Ammon's horn (tissue), 1 donor: ENCODE measurements around the gene NLGN4Y.

Experiments used
- DNase-seq: peaks from one replicate; pipeline ENCODE4 v3.0.0-alpha.2; 2016; ENCODE audit warnings: low spot score

Gene NLGN4Y

DNA sequence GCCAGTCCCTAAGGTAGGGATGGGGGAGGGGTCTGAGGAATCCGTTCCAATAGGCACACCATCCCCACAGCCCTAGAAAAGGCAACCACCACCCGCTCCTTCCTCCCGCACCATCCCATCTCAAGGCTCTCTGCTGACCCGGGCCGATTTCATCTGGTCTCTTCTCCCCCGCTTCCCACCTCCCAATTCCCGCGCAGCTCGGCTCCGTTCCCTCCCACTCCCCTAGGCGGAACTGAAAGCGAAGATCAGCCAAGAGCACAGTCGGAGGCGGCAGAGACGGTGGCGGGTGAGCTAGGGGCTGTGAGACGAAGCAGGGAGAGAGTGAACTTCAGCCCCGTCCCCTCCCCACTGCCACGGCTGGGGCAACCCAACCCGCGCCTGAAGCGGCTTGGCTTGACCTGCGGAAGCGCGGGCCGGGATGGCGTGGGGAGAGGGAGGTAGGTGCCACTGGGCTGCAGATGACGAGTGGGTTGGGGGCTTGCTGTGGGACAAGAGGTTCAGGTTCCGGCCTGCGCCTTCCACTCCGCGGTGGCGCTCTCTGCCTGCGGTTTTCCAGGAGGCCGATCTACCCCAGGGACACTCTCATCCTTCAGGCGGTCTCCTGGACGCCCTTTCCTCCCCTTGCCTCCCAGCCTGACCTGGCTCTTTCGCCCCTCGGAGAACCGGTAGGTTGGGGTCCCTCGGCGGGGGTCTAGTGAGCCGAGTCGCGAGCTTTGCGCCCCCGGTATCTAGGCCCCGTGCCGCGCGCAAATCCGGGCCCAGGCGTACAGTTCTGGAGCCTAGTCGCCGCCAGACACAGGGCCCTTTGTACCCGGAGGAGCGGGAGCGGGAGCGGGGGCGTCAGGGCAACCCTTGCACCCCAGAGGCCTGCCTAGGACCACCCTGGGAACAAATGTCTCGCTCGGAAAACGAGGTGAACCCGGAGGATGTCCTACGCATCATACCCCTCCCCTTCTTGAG is at the start of gene NLGN4Y:
Gene NLGN4Y, plus strand, starts transcription at position 258 of the 960 bp plus-strand sequence. CDS start 97,591 bp downstream, outside the sequence.
- DNase-seq: peak; percentile 58

DNA sequence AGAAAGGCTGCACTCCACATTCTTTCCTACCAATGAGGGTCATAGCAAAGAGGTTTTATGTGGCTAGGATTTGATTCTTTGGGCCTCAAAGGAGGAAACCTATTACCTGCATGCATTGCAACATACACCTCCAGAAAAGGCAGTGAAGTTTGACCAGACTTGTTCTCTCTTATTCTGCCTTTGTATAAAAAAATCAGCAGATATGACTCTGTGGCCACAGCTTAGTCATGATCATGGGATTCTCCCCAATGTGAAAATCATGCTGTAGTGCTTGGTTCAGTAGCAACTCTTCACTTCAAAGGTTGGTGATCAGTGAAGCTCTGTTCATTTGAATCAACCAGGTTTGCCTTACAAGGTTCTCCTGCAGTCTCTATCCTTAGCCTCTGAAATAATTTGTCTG is 38.4 kb upstream of the NLGN4Y start:
- no peak for DNase-seq

DNA sequence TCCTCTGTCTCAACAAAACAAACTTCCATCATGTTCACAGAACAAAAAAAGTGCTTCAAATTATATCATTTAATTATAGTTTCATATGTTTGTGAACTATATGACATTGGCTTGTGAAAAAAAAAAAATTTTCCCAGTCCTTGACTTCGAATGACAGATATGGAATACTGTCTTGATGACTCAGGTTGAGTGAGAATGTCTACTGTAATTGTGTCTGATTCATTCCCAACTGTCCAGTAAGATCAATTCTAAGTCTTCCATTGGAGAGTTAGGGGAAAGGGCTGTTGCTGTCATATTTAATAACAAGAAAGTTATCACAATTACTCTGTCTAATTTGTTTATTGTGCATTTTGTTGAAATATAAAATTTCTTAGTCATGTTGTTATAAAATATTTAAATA is 34.1 kb upstream of the NLGN4Y start:
- DNase-seq: no peak

DNA sequence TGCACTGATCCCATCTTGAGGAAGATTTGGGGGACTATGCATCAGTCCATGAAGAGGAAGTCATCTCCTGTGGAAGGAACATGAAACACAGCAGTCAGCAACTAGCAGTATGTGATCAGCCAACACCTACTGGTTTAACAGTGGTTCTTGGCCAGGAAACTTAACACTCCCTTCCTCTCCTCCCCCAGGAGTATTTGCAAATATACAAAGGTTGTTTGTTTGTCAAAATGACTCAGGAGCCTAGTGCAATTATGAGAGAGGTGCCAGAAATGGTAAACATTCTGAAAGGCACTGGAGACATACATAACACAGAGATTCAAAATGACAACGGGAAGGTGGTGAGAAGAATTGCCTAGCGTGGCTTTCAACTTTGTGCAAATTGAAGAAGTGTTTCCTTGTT is 26.3 kb upstream of the NLGN4Y start:
- DNase-seq: no peak

DNA sequence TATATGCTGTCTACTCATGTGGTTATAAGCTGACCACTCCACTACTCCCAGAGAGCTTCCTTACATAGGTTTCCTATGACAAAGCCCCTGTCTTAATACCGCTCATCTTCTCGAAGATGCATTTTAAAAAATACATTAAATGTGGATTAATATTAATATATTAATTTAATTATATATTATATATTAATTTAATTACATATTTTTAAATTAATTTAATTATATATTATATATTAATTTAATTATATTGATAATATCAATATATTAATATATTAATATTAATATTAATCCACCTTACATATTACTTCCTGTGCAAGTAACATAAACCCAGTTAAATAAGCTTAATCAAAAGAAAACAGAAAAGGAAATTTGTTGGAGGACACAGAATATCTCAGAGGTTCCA is 19.7 kb upstream of the NLGN4Y start:
- DNase-seq: no peak

DNA sequence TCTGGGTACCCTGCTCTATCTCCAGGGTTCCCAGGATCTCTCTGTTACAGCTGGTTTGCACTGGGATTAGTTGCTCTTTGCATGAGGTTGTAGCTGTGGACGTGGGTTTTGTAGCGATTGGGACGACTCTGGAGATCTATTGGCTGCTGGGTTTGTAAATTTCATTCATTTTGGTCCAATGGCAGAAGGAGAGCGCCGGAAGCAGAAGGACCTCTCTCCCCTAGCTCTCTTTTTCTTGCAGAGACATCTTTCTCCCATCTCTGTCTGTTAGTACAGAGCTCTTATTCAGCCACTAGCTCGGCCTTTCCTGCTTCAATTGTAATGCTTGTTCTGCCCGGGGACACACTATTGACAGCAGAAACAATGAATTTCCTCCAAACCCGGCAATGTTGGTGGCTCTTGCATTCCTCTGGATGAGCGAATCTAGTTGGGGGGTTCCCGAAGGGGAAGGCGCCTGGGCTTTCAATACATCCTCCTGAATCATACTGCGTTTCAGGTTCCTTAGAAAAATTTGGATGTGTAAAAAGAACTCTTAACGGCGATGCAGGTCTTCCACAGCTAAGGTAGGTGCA is 1.9 kb upstream of the NLGN4Y start:
- peak; percentile 72 for DNase-seq

DNA sequence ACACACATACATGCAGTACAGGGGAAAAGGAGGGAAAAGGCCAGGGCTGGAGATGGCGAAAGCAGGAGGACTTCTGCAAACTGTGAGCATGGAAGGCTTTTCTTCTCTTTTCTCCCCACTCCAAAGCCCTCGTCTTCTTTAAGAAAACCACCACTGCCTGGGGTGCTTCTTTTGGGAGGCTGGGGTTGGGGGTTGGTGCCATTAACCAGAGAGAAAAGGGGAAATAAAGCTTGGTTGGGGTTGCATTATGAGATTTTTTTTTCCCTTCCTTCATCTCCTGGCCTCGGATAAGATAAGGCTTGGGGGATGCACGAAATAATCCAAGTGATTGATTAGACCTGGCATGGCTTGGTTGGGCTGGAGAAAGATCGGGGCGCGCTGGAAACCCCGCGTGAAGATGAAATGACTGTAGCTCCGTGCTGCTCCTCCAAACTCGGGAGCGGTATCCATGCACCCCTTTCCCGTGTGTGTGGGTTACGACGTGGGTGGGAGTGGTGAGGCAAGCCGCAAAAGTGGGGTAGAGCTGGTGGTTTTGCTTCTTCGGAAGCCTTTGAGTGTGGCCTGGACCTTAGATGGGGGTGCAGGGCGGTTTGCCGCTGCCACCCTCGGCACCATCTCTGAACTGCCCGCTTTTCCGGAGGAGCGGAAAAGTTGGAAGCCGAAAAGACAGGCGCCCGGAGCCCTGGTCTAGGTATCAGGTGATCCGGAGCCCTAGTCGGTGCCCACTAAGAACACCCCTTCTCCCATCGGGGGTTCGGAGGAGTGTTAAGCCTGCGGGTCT is 648 bp upstream of the NLGN4Y start:
- peak; percentile 13 for DNase-seq

DNA sequence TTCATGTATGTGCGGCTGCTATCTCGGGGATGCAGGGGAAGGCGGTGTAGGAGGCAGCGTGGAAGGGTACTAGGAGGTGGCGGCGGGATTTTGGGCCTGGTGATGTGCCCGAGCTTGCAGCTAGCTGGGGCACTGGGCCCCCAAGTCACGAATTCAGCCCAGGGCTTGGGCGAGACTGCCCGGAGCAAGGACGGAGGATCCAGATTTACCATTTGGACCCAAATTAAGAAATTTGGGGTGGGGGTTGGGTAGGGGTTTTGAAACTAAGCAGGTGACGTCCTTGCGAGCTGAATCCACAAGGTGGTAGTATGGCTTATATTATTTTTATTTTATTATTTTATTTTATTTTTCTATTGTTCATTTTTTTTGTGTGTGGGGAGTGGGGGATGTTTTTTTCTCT is 986 bp downstream of the NLGN4Y start:
- peak; percentile 13 for DNase-seq

DNA sequence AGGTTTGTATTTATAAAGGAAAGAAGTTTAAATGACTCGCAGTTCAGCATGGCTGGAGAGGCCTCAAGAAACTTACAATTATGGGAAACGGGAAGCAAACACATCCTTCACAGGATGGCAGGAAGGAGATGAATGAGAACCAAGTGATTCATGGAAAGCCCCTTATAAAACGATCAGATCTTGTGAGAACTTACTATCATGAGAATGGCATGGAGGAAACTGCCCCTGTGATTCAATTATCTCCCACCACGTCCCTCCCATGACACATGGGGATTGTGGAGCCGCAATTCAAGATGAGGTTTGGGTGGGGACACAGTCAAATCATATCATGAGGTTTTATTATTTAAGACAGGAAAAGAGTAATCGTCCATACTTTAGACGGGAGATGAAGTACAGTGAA is 4.0 kb downstream of the NLGN4Y start:
- DNase-seq: no peak

DNA sequence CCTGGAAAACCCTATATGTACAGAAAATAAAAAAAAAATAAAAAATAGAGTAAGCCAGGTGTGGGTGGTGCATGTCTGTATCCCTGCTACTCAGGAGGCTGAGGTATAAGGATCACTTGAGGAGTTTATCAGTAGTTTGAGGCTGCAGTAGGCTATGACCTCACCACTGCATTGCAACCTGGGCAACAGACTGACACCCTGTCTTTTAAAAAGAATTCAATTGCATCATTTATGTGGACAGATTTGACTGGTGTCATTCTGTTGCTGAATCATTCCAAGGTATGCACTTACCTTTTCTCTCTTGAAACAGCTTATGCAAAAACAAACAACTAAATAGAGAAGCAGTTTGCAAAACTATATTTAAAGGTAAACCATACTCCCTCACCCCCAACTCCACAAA is 12.4 kb downstream of the NLGN4Y start:
- DNase-seq: no peak

DNA sequence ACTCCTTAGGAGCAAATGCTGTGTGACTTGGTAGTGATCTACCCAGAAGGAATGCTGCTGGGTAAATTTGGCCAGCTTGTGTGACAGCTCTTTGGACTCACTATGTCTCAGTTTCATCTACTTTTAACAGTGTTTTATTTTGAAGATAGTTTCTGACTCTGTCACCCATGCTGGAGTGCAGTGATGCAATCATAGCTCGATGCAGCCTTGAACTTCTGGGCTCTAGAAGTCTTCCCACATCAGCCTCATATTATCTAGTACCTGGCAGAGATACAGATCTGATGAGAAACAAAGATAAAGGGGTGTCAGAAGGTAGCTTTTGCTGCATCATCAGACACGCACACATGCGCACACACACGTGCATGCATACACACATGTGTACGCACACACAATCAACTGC is 19.2 kb downstream of the NLGN4Y start:
- DNase-seq: no peak

DNA sequence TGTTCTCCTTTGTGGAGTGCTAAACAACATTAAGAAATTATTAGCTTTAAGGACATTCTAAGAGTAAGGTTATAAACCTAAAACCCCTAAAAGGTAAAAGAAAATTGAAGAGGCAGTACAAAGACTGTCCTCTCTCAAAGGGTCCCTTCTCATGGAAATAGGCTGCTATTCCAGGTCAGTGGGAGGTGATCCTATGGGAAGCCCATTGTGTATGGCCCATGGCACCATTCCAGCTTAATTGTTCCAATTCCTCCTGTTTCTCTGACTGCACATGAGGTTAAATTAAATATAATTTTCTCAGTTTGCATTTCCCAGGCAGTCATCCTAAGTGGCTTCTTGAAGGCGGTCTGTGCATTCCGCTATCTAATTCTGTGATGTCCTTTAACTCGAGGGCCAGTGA is 57.0 kb downstream of the NLGN4Y start:
- no peak for DNase-seq

DNA sequence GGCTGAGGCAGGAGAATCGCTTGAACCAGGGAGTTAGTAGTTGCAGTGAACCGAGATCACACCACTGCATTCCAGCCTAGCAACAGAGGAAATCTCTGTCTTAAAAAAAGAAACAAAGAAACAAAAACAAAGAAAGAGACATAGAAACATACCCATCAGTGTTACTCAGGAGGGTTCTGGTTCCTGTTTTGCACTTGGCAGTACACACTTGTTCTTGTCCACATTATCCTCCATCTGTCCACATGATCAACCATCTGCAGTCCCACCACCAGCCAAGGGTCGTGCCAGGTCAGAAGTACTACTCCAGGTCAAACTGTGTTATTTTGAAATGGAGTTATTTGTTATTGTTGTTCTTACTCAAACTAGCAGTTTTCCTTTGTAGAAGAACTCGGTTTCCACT is 62.4 kb downstream of the NLGN4Y start:
- DNase-seq: peak; percentile 2

DNA sequence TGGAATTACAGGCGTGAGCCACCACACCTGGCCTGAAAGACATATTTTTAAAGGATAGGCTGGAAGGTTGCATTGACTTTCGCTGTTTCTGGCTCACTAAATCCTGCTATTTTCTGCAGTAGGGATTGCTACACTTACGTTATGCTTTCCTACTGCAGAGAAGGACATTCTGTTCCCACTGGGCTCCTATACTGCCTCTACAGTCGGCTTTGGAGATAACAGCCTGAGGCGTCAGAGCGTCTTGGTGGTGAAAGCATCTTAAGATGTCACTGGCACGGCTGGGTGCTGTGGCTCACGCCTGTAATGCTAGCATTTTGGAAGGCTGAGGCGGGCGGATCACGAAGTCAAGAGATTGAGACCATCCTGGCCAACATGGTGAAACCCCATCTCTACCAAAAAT is 77.0 kb downstream of the NLGN4Y start:
- DNase-seq: no peak

DNA sequence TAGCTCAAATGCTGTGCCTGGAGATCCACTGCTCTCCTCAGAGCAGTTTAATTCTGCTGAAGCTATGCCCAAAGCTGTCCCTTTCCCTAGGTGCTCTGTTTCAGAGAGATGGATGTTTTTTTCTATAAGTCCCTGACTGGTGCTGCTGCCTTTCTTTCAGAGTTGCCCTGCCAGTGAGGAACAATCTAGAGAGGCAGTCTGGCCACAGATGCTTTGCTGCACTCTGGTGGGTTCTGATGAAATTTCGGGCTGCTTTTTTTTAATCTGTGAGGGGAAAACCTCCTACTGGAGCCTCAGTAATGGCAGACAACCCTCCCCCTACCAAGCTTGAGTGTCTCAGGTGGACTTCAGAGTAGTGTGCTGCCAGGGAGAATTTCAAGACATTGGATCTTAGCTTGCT is 93.3 kb downstream of the NLGN4Y start:
- DNase-seq: no peak

DNA sequence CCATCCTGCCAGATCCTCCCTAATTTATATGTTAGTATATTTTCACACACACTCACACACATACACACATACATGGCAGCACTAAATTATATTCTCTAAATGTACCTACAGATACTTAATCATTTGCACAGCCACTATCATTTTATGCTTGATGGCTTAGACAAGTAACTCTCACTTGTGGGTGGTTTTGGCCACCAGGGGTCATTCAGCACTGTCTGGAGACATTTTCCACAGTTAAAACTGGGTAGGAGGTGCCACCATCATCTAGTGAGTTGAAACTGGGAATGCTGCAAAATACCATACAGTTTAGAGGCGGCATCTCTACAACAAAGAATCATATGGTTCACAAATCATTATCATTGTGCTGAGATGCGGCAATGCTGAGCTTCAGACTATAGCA is 94.2 kb downstream of the NLGN4Y start:
- DNase-seq: no peak

DNA sequence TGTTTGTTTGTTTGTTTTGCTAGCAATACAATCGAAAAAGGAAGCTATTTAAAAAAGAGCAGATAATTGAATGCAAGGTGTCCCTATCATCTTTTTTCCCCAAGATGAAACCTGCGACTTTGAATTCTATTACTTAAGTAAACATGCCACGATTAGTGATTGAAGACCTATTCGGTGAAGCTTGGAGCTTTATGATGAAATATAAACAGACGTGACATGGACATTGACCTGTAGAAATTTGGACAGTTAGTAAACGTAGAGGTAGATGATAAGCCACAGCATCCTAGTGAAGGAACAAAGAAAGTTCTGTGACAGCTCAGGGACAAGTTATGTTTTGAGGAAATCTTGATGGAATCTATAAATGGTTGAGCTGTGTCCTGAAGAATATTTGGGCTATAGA is 103.9 kb downstream of the NLGN4Y start:
- no peak for DNase-seq

DNA sequence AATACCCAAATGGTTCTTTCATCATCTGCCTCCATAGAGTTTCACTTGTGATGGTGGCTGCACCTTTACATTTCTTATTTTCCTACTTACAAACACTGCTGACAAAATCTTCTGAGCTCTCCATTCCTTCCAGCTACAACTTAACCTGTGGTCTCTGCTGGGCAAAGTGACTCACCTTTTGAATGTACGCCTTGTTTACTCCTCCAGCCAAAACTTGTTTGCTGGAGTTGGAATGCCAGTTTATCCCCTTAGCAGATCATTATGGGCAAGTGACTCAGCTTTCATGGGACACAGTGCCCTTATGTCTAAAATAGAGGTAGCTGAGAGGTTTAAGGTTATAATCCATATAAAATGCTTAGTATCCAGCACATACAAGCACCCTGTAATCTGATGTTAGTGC is 107.3 kb downstream of the NLGN4Y start:
- no peak for DNase-seq

DNA sequence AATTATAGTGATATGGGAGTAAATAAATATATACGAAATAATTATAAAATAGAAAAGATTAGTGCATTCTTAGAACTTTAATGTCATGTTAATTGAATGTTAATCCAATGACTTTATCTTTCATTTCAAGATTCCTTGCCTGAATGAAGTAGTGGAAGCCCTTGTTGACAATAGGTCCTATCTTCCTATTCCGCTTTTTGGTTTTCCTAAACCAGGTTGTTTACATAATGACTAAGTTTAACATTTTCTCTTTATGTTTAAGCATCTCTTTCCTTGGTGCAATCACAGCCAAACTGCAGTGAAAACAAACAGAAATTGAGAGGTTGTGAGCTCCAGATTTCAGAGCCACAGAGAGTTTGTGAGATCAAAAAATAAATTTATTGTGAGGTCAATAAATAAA is 109.4 kb downstream of the NLGN4Y start:
- no peak for DNase-seq

DNA sequence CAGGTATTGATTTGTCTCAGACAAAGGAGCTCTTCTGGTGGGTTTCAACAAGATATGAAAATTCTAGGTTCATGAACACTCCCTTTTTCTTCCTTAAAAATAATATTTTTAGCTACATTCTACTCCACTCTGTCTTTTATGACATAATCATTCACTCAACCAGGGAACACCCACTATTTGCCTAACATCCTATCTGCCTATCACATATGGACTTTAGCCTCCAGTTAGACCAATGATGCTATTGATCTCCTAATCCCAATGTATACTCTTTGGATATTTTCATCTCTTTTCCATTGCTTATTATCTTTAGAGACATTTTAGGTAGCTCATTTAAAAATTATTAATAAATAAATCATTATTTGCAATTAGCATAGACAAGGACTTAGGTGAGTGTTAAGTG is 110.6 kb downstream of the NLGN4Y start:
- no peak for DNase-seq

DNA sequence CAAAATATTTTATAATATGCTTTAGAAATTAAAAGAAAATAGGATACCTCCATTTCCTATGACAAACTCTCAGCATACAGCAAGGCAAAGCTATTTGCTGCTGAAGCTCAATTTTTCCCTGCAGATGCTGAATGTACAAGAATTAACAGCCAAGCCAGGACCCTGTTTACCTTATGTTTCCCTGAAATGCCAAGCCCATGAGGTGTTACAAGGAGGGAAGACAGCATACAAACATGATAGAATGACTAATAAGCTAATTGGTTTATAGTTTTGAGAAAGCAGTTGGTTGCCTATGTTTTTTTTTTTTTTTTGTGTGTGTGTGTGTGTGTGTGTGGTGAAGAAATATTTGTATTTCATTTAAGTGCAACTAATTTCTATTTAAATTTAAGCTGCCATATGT is 113.2 kb downstream of the NLGN4Y start:
- DNase-seq: no peak

DNA sequence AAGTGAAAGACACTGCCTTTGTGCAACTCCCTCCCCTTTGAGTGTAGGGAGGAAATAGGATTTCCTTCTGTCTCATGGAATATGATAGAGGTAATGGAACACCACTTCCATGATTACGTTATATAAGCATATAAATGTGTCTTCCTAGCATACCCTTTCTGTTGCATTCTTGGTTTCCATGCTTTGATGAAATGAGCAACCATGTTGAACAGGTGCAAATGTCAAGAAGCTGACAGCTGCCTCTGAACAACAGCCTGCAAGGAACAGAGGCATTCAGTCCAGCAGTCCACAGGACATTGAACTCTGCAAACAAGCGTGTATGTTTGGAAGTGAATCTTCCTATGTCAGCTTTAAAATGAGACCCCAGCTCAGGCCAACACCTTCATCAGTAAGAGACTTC is 117.5 kb downstream of the NLGN4Y start:
- no peak for DNase-seq
